Measurements from ENCODE around the gene HOTAIR. TPM values are rescaled to one million over a fixed set of nuclear protein-coding genes. Genes with fewer than 3 reads are reported as not detected.

HOTAIR gene
- polyA plus RNA-seq, 1 experiment: 11.4 TPM

DNA sequence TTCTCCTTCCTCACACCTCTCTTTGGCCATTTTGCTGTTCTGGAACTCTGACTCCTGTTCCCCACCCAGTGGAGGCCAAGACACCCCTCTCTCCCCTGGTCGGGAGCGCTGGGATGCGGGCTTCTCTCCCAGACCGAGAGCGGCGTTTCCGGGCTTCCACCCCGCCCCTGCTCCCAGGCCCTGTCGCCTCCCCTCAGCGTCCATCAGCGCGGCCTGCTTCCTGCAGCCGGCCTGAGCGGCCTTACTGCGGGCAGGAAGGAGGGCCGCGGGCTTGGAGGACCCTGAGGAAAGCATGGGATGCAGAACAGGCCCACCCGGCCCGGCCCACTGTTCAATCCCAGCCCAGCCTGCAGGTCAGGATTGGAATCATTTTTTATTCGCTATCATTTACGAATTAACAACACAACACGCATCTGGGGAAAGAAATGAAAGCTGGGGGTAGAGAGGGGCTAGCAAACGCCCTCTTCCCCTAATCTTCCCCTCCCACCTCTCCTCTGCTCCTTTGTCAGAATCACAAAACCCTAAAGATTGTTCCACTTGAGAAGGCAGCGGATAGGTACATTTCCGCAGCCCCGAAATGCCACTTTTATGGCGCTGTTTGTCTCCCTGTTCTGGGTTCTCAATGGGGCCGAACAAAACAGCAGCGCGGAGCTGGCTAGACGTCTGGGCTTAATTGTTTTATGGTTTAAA, 30.2 kb upstream of the HOTAIR start:
- Histone ChIP-seq H3K36me3 (ENCODE audit: control insufficient read depth, insufficient read depth, low read length) (no peaks in the 10 kb centered on the region), H3K27me3 (ENCODE audit: control insufficient read depth, insufficient read depth, low read length) (peaks cover 7% of the 10 kb centered on the region), H3K4me3 (ENCODE audit: low read depth, low read length) (no peak overlapping the region)
- TF ChIP-seq, protein P1, sequence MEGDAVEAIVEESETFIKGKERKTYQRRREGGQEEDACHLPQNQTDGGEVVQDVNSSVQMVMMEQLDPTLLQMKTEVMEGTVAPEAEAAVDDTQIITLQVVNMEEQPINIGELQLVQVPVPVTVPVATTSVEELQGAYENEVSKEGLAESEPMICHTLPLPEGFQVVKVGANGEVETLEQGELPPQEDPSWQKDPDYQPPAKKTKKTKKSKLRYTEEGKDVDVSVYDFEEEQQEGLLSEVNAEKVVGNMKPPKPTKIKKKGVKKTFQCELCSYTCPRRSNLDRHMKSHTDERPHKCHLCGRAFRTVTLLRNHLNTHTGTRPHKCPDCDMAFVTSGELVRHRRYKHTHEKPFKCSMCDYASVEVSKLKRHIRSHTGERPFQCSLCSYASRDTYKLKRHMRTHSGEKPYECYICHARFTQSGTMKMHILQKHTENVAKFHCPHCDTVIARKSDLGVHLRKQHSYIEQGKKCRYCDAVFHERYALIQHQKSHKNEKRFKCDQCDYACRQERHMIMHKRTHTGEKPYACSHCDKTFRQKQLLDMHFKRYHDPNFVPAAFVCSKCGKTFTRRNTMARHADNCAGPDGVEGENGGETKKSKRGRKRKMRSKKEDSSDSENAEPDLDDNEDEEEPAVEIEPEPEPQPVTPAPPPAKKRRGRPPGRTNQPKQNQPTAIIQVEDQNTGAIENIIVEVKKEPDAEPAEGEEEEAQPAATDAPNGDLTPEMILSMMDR (IDR thresholded peaks at IDR 0.05; ENCODE audit: insufficient read depth, low read depth, low read length): no peak
- POLR2A ChIA-PET: no interaction called here
- no peak for DNase-seq (ENCODE audit: low read depth)
- CTCF ChIA-PET: interaction anchor here (0.7 to 16.8 kb wide), 17 partner anchors 10 to 211 kb away, joined by 3 to 213 read pairs (median 6); partner anchors contain the start of genes HOXC10 and HOXC5

DNA sequence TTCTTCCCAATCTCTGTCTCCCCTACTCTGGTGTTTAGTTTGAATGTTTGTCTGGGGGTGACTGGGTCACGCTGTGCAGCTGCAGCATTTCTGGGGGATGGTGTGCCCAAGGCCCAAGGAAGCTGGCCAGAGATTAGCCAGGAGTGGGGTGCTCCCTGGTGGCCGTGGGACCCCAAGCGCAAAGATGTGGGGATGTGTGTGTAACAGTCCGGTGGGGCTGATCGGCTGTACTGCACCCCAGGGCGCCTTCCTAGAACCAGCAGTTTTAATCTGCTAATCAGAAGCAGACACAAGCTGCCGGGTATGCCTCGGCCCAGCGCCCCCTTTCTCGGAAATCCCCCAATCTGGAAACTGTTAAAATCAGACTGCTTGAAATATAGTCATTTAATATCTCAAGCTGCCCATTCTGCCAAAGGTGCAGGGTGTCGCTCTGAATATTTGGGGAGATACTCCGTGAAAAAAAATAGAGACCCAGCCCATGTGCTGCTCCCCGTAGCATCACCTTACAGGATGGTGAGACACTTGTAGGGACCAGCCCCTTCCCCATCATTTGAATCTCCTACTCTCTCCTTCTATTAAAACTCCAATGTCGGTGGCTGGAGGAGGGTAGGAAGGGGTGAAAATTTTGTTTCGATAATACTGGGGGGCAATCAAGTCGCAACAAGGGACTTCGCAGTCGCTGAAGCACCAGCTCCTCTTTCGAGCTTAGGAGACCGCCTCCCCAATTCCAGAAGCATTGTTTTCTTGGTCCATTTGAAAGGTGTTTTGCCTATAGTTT, 29.5 kb upstream of the HOTAIR start:
- DNase-seq (ENCODE audit: low read depth): no peak
- TF ChIP-seq, protein P1 (IDR thresholded peaks at IDR 0.05; ENCODE audit: insufficient read depth, low read depth, low read length): peak; percentile 26; the same call in 1 of the 2 replicates
- Histone ChIP-seq H3K4me3 (ENCODE audit: low read depth, low read length) (no peak overlapping the region), H3K36me3 (ENCODE audit: control insufficient read depth, insufficient read depth, low read length) (no peaks in the 10 kb centered on the region), H3K27me3 (ENCODE audit: control insufficient read depth, insufficient read depth, low read length) (peaks cover 3% of the 10 kb centered on the region; the same call in 1 of the 2 replicates)
- ChIA-PET POLR2A (no interaction called here), CTCF (interaction anchor here (0.7 to 16.8 kb wide), 16 partner anchors 9 to 235 kb away, joined by 3 to 213 read pairs (median 3); partner anchors contain the start of genes HOXC10 and HOXC5)

DNA sequence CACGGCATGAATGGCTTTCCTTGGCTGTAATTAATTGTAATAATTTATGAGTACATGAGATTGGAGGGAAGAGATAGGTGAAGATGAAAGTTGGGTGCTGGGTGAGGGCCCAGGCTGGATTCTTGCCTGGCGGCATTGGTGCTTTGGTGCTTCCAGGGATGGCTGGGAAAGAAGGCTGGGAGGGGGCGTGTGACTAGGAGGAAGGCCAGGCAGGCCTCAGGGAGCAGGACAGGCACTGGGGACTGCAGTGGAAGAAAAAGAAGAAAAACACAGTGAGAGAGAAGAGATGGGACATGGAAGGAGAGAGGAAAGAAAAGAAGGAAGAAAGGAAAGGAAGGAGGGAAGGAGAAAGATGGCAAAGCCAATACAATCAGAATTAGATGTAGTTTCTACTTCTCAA, 28.9 kb upstream of the HOTAIR start:
- Histone ChIP-seq H3K36me3 (ENCODE audit: control insufficient read depth, insufficient read depth, low read length) (no peaks in the 10 kb centered on the region), H3K4me3 (ENCODE audit: low read depth, low read length) (no peak overlapping the region), H3K27me3 (ENCODE audit: control insufficient read depth, insufficient read depth, low read length) (peaks cover 3% of the 10 kb centered on the region; the same call in 1 of the 2 replicates)
- no peak for DNase-seq (ENCODE audit: low read depth)
- ChIA-PET CTCF (interaction anchor here (0.9 to 16.8 kb wide), 11 partner anchors 10 to 235 kb away, joined by 3 to 213 read pairs (median 4); partner anchors contain the start of gene HOXC10), POLR2A (no interaction called here)
- TF ChIP-seq, protein P1 (IDR thresholded peaks at IDR 0.05; ENCODE audit: insufficient read depth, low read depth, low read length): no peak

DNA sequence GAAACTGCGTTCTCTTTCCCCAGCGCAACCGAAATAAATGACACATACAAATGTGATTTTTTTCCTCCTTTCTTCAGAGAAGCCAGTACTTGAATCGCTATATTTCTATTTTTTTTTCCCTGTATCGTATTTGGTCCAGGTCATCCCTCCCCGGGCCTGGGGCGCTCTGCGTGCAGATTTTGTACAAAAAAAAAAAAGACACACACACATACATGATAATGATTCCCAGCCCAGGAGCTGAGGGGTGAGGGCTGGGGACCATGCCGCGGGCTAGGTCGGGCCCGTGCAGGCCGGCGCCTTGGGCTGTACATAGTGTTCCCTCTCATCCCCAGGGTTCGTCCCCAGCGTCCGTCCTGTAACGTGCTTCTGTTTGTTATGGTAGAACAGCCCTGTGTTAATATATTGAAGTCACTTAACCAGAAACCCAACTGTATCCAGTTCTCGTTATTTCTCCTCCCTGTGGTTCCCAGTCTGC, 28.2 kb upstream of the HOTAIR start:
- TF ChIP-seq, protein P1 (IDR thresholded peaks at IDR 0.05; ENCODE audit: insufficient read depth, low read depth, low read length): no peak

More for the DNA sequence above, 28.2 kb upstream of the HOTAIR start:
- Histone ChIP-seq H3K36me3 (ENCODE audit: control insufficient read depth, insufficient read depth, low read length) (no peaks in the 10 kb centered on the region), H3K27me3 (ENCODE audit: control insufficient read depth, insufficient read depth, low read length) (no peaks in the 10 kb centered on the region; the same call in 1 of the 2 replicates), H3K4me3 (ENCODE audit: low read depth, low read length) (no peak overlapping the region)
- POLR2A ChIA-PET: no interaction called here
- DNase-seq (ENCODE audit: low read depth): no peak
- CTCF ChIA-PET: interaction anchor here (0.5 to 16.8 kb wide), 7 partner anchors 16 to 234 kb away, joined by 3 to 213 read pairs (median 56); partner anchors contain the start of genes HOXC10 and HOXC6

Measured in BJ (cell line).